Rectal smooth muscle tissue (tissue), 1 donor: ENCODE results near the gene CSF1.
"Not testable (repeated sequence)": the region's sequence is repeated elsewhere in the genome, so short reads cannot be mapped to it uniquely, and the experiment has no call there.

Source experiments
- H3K27ac ChIP-seq: one replicate; pipeline ENCODE4 v1.7.0; 2013; ENCODE audit warnings: low read depth, low read length, inconsistent platforms
- H3K27me3 ChIP-seq: one replicate; pipeline ENCODE4 v1.7.0; 2013; ENCODE audit warnings: low read length; ENCODE audit not compliant: control insufficient read depth, insufficient read depth
- H3K36me3 ChIP-seq: one replicate; pipeline ENCODE4 v1.7.0; 2013; ENCODE audit warnings: low read length; ENCODE audit not compliant: control insufficient read depth, insufficient read depth
- H3K4me1 ChIP-seq: one replicate; pipeline ENCODE4 v1.7.0; 2013; ENCODE audit warnings: low read length; ENCODE audit not compliant: control insufficient read depth, insufficient read depth
- H3K4me3 ChIP-seq: one replicate; pipeline ENCODE4 v1.7.0; 2013; ENCODE audit warnings: low read length
- H3K9ac ChIP-seq: one replicate; pipeline ENCODE4 v1.7.0; 2013; ENCODE audit warnings: low read length

Gene CSF1

DNA sequence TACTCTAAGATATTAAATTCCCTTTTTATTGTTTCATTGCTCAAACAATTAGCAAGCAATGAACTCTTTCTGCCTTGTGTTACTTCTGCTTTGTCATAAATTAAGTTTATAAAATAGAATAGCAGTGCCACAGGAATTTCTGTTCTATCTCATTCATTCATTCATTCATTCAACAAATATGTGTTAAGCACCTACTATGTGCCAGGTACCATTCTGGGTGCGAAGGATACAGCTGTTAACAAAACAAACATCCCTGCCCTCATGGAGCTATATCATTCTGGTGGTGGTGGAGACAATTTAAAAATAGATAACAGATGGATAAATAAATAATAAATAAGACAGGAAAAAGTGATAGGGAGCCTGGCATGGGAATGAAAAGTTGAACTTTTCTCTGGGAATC lies 39.4 kb downstream of the CSF1 start:
- H3K27me3 ChIP-seq, result no peaks in the 10 kb centered on the region
- no peak overlapping the region for H3K4me3 ChIP-seq
- no peaks in the 10 kb centered on the region for H3K36me3 ChIP-seq
- H3K27ac ChIP-seq, result no peak overlapping the region
- H3K4me1 ChIP-seq, result peaks cover 6% of the 10 kb centered on the region
- H3K9ac ChIP-seq, result no peak overlapping the region

- H3K9ac ChIP-seq, result no peak overlapping the region
- H3K27ac ChIP-seq, result no peak overlapping the region
- peaks cover 6% of the 10 kb centered on the region for H3K4me1 ChIP-seq
- H3K27me3 ChIP-seq, result no peaks in the 10 kb centered on the region
- no peaks in the 10 kb centered on the region for H3K36me3 ChIP-seq
- no peak overlapping the region for H3K4me3 ChIP-seq
These were observed 39.9 kb downstream of the CSF1 start for GRCh38 chr1:109950509-109950908.

DNA sequence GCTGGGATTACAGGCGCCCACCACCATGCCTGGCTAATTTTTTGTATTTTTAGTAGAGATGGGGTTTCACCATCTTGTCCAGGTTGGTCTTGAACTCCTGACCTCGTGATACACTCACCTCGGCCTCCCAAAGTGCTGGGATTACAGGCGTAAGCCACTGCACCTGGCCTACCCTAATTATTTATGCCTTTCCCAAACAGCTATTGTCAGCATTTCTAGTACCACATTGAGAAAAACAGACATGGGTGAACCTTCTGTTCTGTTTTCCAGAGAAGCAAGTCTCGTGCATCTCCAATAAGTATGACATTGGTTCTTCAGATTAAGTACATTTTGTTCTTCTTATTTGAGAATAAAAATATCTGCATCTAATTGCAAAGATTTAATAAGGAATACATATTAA lies 40.9 kb downstream of the CSF1 start:
- H3K9ac ChIP-seq, H3K27ac ChIP-seq, H3K27me3 ChIP-seq, H3K4me3 ChIP-seq, H3K36me3 ChIP-seq, H3K4me1 ChIP-seq: not testable (repeated sequence)

GRCh38 chr1:109954041-109954512 lies 43.4 kb downstream of the CSF1 start:
- Histone ChIP-seq H3K27ac (peak overlapping the region; percentile 64), H3K4me1 (peaks cover 10% of the 10 kb centered on the region), H3K27me3 (no peaks in the 10 kb centered on the region), H3K4me3 (no peak overlapping the region), H3K36me3 (no peaks in the 10 kb centered on the region), H3K9ac (no peak overlapping the region)

- H3K27me3 ChIP-seq, result no peaks in the 10 kb centered on the region
- H3K4me1 ChIP-seq, result peaks cover 17% of the 10 kb centered on the region
- H3K9ac ChIP-seq, result no peak overlapping the region
- H3K27ac ChIP-seq, result peak overlapping the region; percentile 15
- H3K36me3 ChIP-seq, result no peaks in the 10 kb centered on the region
- H3K4me3 ChIP-seq, result no peak overlapping the region
These were observed 49.0 kb downstream of the CSF1 start for GRCh38 chr1:109959632-109959973.

DNA sequence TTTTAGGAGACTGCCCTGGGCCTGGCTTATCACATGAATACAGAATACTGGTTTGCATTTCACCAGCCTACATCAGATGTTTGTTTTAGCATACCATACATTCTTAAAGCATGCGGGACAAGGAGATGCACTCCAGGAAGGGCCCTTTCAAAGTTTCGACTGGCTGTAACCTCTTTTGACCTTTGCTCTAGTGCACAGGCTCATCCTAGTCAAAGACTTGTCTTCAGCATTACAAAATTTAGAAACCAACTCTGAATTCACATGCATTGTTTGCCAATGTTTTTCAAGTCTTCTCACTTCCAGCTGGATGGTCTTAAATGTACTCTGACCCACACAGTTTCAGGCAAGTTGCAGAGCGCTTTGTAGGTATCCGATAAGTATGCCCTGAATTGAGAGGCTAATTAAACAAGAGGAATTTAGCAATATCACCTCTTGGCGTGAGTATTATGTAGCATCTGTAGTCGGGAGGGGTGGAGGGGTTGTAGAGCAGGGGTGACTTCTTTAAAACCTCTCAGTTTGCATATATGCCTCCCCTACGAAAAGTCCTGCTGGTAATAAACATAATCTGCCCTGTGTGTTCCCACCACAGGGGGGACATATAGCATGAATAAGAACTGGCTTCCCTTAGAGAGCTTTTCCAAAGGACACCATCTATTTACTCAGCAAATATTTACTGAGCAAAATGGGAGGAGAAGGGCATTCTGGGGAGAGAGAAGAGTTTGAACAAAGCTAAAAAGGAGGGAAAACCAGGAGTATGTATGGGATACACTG lies 49.5 kb downstream of the CSF1 start:
- Histone ChIP-seq H3K9ac (no peak overlapping the region), H3K27me3 (no peaks in the 10 kb centered on the region), H3K4me3 (no peak overlapping the region), H3K27ac (peak overlapping the region; percentile 27), H3K4me1 (peaks cover 15% of the 10 kb centered on the region), H3K36me3 (no peaks in the 10 kb centered on the region)

- H3K4me1 ChIP-seq, result peaks cover 15% of the 10 kb centered on the region
- no peak overlapping the region for H3K4me3 ChIP-seq
- H3K9ac ChIP-seq, result no peak overlapping the region
- H3K36me3 ChIP-seq, result no peaks in the 10 kb centered on the region
- H3K27ac ChIP-seq, result no peak overlapping the region
- H3K27me3 ChIP-seq, result no peaks in the 10 kb centered on the region
These were observed 50.1 kb downstream of the CSF1 start for GRCh38 chr1:109960745-109961094.

DNA sequence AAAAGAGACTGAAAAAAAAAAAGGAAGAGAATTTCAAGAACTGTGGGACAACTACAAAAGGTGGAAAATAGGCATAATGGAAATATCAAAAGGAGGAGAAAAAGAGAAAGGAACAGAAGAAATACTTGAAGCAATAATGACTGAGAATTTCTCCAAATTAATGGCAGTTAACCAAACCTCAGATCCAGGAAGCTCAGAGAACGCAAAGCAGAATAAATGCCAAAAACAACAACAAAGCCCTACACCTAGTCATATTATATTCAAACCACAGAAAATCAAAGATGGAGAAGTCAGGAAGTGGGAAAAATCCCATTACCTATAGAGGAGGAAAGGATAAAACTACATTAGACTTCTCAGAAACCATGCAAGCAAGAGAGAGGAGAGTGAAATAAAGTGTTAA lies 53.2 kb downstream of the CSF1 start:
- Histone ChIP-seq H3K4me3 (no peak overlapping the region), H3K36me3 (no peaks in the 10 kb centered on the region), H3K27me3 (no peaks in the 10 kb centered on the region), H3K4me1 (peaks cover 11% of the 10 kb centered on the region), H3K9ac (no peak overlapping the region), H3K27ac (no peak overlapping the region)

DNA sequence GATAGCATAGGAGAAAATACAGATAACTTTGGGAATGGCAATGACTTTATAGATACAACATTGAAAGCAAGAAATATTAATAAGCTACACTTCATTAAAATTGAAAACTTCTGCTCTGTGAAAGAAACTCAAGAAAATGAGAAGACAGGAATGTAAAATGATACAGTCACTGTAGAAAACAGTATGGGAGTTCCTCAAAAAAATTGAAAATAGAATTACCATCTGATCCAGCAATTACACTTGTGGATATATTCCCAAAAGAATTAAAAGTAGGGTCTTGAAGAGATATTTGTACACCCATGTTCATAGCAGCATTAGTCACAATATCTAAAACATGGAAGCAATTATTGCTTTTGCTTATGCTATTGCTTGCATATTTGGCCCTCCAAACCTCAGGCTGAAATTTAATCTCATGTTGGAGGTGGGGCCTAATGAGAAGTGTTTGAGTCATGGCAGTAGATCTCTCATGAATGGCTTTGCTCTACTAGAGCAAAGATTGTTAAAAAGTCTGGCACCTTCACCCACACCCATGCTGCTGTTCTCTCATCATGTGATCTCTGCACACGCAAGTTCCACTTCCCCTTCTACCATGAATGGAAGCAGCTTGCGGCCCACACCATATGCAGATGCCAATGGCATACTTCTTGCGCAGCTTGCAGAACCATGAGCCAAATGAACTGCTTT lies 58.6 kb downstream of the CSF1 start:
- Histone ChIP-seq H3K4me3 (no peak overlapping the region), H3K4me1 (no peaks in the 10 kb centered on the region), H3K36me3 (no peaks in the 10 kb centered on the region), H3K27me3 (no peaks in the 10 kb centered on the region), H3K27ac (no peak overlapping the region), H3K9ac (no peak overlapping the region)

- Histone ChIP-seq H3K36me3 (no peaks in the 10 kb centered on the region), H3K4me3 (no peak overlapping the region), H3K4me1 (no peaks in the 10 kb centered on the region), H3K9ac (no peak overlapping the region), H3K27ac (no peak overlapping the region), H3K27me3 (no peaks in the 10 kb centered on the region)
These were observed 59.3 kb downstream of the CSF1 start for GRCh38 chr1:109969907-109970306.

DNA sequence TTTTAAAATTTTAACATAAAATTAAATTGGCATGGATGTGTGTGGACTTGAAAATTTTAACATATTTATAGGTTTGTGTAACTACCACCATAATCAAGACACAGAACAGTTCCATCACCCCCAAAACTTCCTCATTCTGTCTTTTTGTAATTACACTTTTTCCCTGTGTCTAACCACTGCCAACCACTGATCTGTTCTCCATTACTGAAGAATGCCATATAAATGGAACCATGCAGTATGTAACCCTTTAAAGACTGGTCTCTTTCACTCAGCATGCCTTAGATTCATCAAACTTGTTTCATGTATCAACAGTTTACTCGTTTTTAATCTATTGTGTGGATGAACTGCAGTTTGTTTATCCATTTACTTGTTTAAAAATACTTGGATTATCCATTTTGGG lies 60.9 kb downstream of the CSF1 start:
- H3K9ac ChIP-seq, result no peak overlapping the region
- no peak overlapping the region for H3K27ac ChIP-seq
- no peak overlapping the region for H3K4me3 ChIP-seq
- H3K4me1 ChIP-seq, result no peaks in the 10 kb centered on the region
- no peaks in the 10 kb centered on the region for H3K27me3 ChIP-seq
- no peaks in the 10 kb centered on the region for H3K36me3 ChIP-seq

GRCh38 chr1:109974191-109974590 lies 63.5 kb downstream of the CSF1 start:
- Histone ChIP-seq H3K27ac (no peak overlapping the region), H3K27me3 (no peaks in the 10 kb centered on the region), H3K4me1 (no peaks in the 10 kb centered on the region)

GRCh38 chr1:109975718-109976117 lies 65.1 kb downstream of the CSF1 start:
- Histone ChIP-seq H3K4me1 (no peaks in the 10 kb centered on the region), H3K27ac (no peak overlapping the region)

More at GRCh38 chr1:109974191-109974590, 63.5 kb downstream of the CSF1 start:
- Histone ChIP-seq H3K36me3 (no peaks in the 10 kb centered on the region), H3K9ac (no peak overlapping the region), H3K4me3 (no peak overlapping the region)

More at GRCh38 chr1:109975718-109976117, 65.1 kb downstream of the CSF1 start:
- Histone ChIP-seq H3K36me3 (no peaks in the 10 kb centered on the region), H3K4me3 (no peak overlapping the region), H3K27me3 (no peaks in the 10 kb centered on the region), H3K9ac (no peak overlapping the region)
